GM23338 (cell line): Measurements from ENCODE around the gene KCTD19. TPM values are rescaled to one million over a fixed set of nuclear protein-coding genes. Genes with fewer than 3 reads are reported as not detected.

Experiments
- ATAC-seq: fragments of 200-7000 bp; cut with Tn5 transposase; 3 replicates; pipeline ENCODE4 v1.9.1; 2020
- DNase-seq: peaks from one replicate; pipeline ENCODE4 v3.0.0-alpha.2; 2015; ENCODE audit warnings: low spot score
- H2AFZ ChIP-seq: fragments of 200-600 bp; sonication (generic); 2 replicates; pipeline ENCODE4 v1.8.0; 2016; ENCODE audit warnings: antibody characterized with exemption, mild to moderate bottlenecking, moderate library complexity
- H3F3A ChIP-seq: fragments of 200-600 bp; sonication (generic); replicated peaks from 2 replicates; pipeline ENCODE4 v1.8.0; 2017; ENCODE audit warnings: antibody characterized with exemption, mixed run types, low read depth
- H3K27ac ChIP-seq: fragments of 200-600 bp; sonication (generic); 2 replicates; pipeline ENCODE4 v1.6.1; 2016; ENCODE audit warnings: low read depth
- H3K27me3 ChIP-seq: fragments of 200-600 bp; sonication (generic); 2 replicates; pipeline ENCODE4 v1.8.0; 2016; ENCODE audit warnings: mild to moderate bottlenecking, mixed run types, moderate library complexity; ENCODE audit not compliant: insufficient read depth
- H3K36me3 ChIP-seq: fragments of 200-600 bp; sonication (generic); 2 replicates; pipeline ENCODE4 v1.8.0; 2016; ENCODE audit warnings: mild to moderate bottlenecking; ENCODE audit not compliant: insufficient read depth
- H3K4me1 ChIP-seq: fragments of 200-600 bp; sonication (generic); 2 replicates; pipeline ENCODE4 v1.8.0; 2016; ENCODE audit warnings: mild to moderate bottlenecking, moderate library complexity; ENCODE audit not compliant: insufficient read depth
- H3K4me2 ChIP-seq: fragments of 200-600 bp; sonication (generic); 2 replicates; pipeline ENCODE4 v1.7.1; 2017; ENCODE audit warnings: mixed run types
- H3K4me3 ChIP-seq: fragments of 200-600 bp; sonication (generic); 2 replicates; pipeline ENCODE4 v1.6.1; 2016; ENCODE audit warnings: mixed run types
- H3K79me2 ChIP-seq: fragments of 200-600 bp; sonication (generic); replicated peaks from 2 replicates; pipeline ENCODE4 v1.8.0; 2017; ENCODE audit warnings: mild to moderate bottlenecking; ENCODE audit not compliant: insufficient read depth
- H3K9me2 ChIP-seq: fragments of 200-600 bp; sonication (generic); 2 replicates; pipeline ENCODE4 v1.8.0; 2017; ENCODE audit not compliant: insufficient read depth
- H4K20me1 ChIP-seq: fragments of 200-600 bp; sonication (generic); replicated peaks from 2 replicates; pipeline ENCODE4 v1.8.0; 2017; ENCODE audit warnings: mild to moderate bottlenecking; ENCODE audit not compliant: insufficient read depth
- H3K27ac Mint-ChIP-seq: 2 replicates; pipeline ENCODE4 v1.8.0; 2020; ENCODE audit warnings: inconsistent platforms, mild to moderate bottlenecking, moderate library complexity, mixed read lengths
- H3K27me3 Mint-ChIP-seq: 3 replicates; pipeline ENCODE4 v1.8.0; 2022; ENCODE audit warnings: low read depth, mild to moderate bottlenecking, moderate library complexity, mixed read lengths, inconsistent platforms; ENCODE audit not compliant: insufficient read depth, poor library complexity
- H3K36me3 Mint-ChIP-seq: 3 replicates; pipeline ENCODE4 v1.8.0; 2021; ENCODE audit warnings: low read depth, mild to moderate bottlenecking, inconsistent platforms, moderate library complexity, mixed read lengths
- H3K4me1 Mint-ChIP-seq: 3 replicates; pipeline ENCODE4 v1.8.0; 2020; ENCODE audit warnings: mild to moderate bottlenecking, inconsistent platforms, mixed read lengths
- H3K4me3 Mint-ChIP-seq: 3 replicates; pipeline ENCODE4 v1.8.0; 2021; ENCODE audit warnings: moderate library complexity, mild to moderate bottlenecking, inconsistent platforms, mixed read lengths
- H3K9me3 Mint-ChIP-seq: 3 replicates; pipeline ENCODE4 v1.8.0; 2020; ENCODE audit warnings: moderate library complexity, mild to moderate bottlenecking, inconsistent platforms, mixed read lengths
- CREB1 ChIP-seq: fragments of 250-450 bp; sonication (Bioruptor Pico); IDR thresholded peaks from 2 replicates; pipeline ENCODE4 v1.5.0; 2020; ENCODE audit warnings: low read depth, mild to moderate bottlenecking, moderate library complexity
- ETS1 ChIP-seq: IDR thresholded peaks from 2 replicates; pipeline ENCODE4 v1.6.1; 2016; ENCODE audit warnings: antibody characterized with exemption
- EZH2 ChIP-seq: fragments of 200-600 bp; sonication (generic); IDR thresholded peaks from one replicate; pipeline ENCODE4 v1.8.0; 2017; ENCODE audit warnings: antibody characterized with exemption, mild to moderate bottlenecking, low read depth; ENCODE audit not compliant: unreplicated experiment
- EZH2phosphoT487 ChIP-seq: fragments of 200-600 bp; sonication (generic); IDR thresholded peaks from one replicate; pipeline ENCODE4 v1.8.1; 2018; ENCODE audit warnings: antibody characterized with exemption; ENCODE audit not compliant: unreplicated experiment
- NANOG ChIP-seq: IDR thresholded peaks from 2 replicates; pipeline ENCODE4 v1.6.1; 2016; ENCODE audit warnings: antibody characterized with exemption, borderline replicate concordance
- POLR2AphosphoS5 ChIP-seq: IDR thresholded peaks from 2 replicates; pipeline ENCODE4 v1.6.1; 2016; ENCODE audit warnings: antibody characterized with exemption, low read depth
- STAT1 ChIP-seq: IDR thresholded peaks from one replicate; pipeline ENCODE4 v1.6.1; 2016; ENCODE audit warnings: antibody characterized with exemption; ENCODE audit not compliant: unreplicated experiment
- ZNF114 ChIP-seq: fragments of 250-450 bp; sonication (Bioruptor Pico); IDR thresholded peaks from 2 replicates; pipeline ENCODE4 v1.5.0; 2020; ENCODE audit warnings: mild to moderate bottlenecking, moderate library complexity
- ZNF331 ChIP-seq: fragments of 250-450 bp; sonication (Bioruptor Pico); IDR thresholded peaks from 2 replicates; pipeline ENCODE4 v1.5.0; 2020; ENCODE audit warnings: low read depth, mild to moderate bottlenecking, moderate library complexity
- ZNF462 ChIP-seq: fragments of 250-450 bp; sonication (Bioruptor Pico); IDR thresholded peaks from 2 replicates; pipeline ENCODE4 v1.5.0; 2020; ENCODE audit warnings: mild to moderate bottlenecking, moderate library complexity
- polyA plus RNA-seq: library from polyadenylated mRNA; unstranded; fragments of >200 nt; fragmentation: Nextera tagmentation; extraction: Ambion mirVana; gene quantifications from 2 replicates; pipeline ENCODE4 v1.2.1, GENCODE V29; 2016
- total RNA-seq: library from RNA; depleted of rRNA; stranded (reverse); fragments of >200 nt; shearing (Covaris generic); gene quantifications from 2 replicates; pipeline ENCODE4 v1.2.3, GENCODE V29; 2014

KCTD19 gene
- total and polyA plus RNA-seq, 2 experiments from 2014 or later = 0.31 to 0.65 TPM

GRCh38 chr16:67277294-67277998, 49.1 kb downstream of the KCTD19 start (continued):
- no peak for TF ChIP-seq POLR2AphosphoS5
- TF ChIP-seq ZNF462 (CRISPR knock-in tag) = no peak
- TF ChIP-seq ZNF114 (CRISPR knock-in tag) = no peak
- no peak for TF ChIP-seq ZNF331
- TF ChIP-seq ETS1 = no peak
- no peak for TF ChIP-seq STAT1
- TF ChIP-seq EZH2 = no peak
- TF ChIP-seq NANOG = no peak

- no peak for ATAC-seq
- H3K4me1 Mint-ChIP-seq = peaks cover 2% of the 10 kb centered on the region; the same call in 1 of the 3 replicates
- H3K27ac Mint-ChIP-seq = no peak overlapping the region
- Histone ChIP-seq H3K4me3 (no peak overlapping the region), H3K9me2 (no peaks in the 10 kb centered on the region), H3K36me3 (no peaks in the 10 kb centered on the region), H3K4me1 (peaks cover 5% of the 10 kb centered on the region; the same call in 1 of the 2 replicates), H3K27me3 (peaks cover 13% of the 10 kb centered on the region), H3K4me2 (no peak overlapping the region), H2AFZ (no peak overlapping the region), H3F3A (no peaks in the 10 kb centered on the region), H3K27ac (no peak overlapping the region), H3K79me2 (no peaks in the 10 kb centered on the region), H4K20me1 (no peaks in the 10 kb centered on the region)
- peaks cover 15% of the 10 kb centered on the region for H3K27me3 Mint-ChIP-seq
- no peaks in the 10 kb centered on the region; the same call in 2 of the 3 replicates for H3K36me3 Mint-ChIP-seq
- H3K9me3 Mint-ChIP-seq = no peaks in the 10 kb centered on the region
- no peak for DNase-seq
- H3K4me3 Mint-ChIP-seq = no peak overlapping the region
- no peak for TF ChIP-seq EZH2phosphoT487
- TF ChIP-seq CREB1 (CRISPR knock-in tag) = no peak
- no peak for TF ChIP-seq POLR2AphosphoS5
Measured at GRCh38 chr16:67275321-67275720, 51.2 kb downstream of the KCTD19 start.
